Heart right ventricle (tissue), 16 donors: Measurements from ENCODE around the gene FBXL3. TPM values are rescaled to one million over a fixed set of nuclear protein-coding genes. Genes with fewer than 3 reads are reported as not detected.

Experiments
- ATAC-seq, 8 donors: fragments of 200-7000 bp; cut with Tn5 transposase; one replicate each; pipeline ENCODE4 v1.9.1; 2020; ENCODE audit warnings: mild to moderate bottlenecking in 8 of 8, moderate library complexity in 8 of 8, moderate number of reproducible peaks in 1 of 8
- DNase-seq, 2 donors: peaks; one replicate each; pipeline ENCODE4 v3.0.0-alpha.2; 2020
- H3K27ac ChIP-seq, 10 donors: fragments of 200-600 bp; sonication (generic) in 2 of 10; one replicate each; pipeline versions ENCODE4 v1.5.0 to v1.8.0; 2020 to 2022; ENCODE audit warnings: mild to moderate bottlenecking in 3 of 10
- H3K27me3 ChIP-seq, 7 donors: fragments of 200-600 bp; one replicate each; pipeline ENCODE4 v1.8.0; 2021 to 2022; ENCODE audit warnings: mild to moderate bottlenecking in 2 of 7
- H3K36me3 ChIP-seq, 9 donors: fragments of 200-600 bp; sonication (generic) in 1 of 9; one replicate each; pipeline versions ENCODE4 v1.5.0 to v1.8.0; 2020 to 2022; ENCODE audit warnings: mild to moderate bottlenecking in 2 of 9
- H3K4me1 ChIP-seq, 9 donors: fragments of 200-600 bp; sonication (generic) in 1 of 9; one replicate each; pipeline versions ENCODE4 v1.5.0 to v1.8.0; 2020 to 2022; ENCODE audit warnings: mild to moderate bottlenecking in 4 of 9
- H3K4me3 ChIP-seq, 10 donors: fragments of 200-600 bp; sonication (generic) in 2 of 10; one replicate each; pipeline versions ENCODE4 v1.5.0 to v1.8.0; 2020 to 2022; ENCODE audit warnings: mild to moderate bottlenecking in 7 of 10, moderate library complexity in 2 of 10
- H3K9me3 ChIP-seq, 11 donors: fragments of 200-600 bp in 10 of 11; sonication (generic) in 2 of 11; one replicate each; pipeline versions ENCODE4 v1.5.0 to v1.8.0; 2013 to 2022; ENCODE audit warnings: mild to moderate bottlenecking in 2 of 11, control low read depth in 1 of 11, moderate library complexity in 1 of 11
- whole genome bisulfite sequencing, 2 donors: extraction: QIAGEN DNeasy Blood & Tissue Kit; methylation state at CpG; one replicate each; pipeline ENCODE4 v1.1.7; 2013; ENCODE audit warnings: inconsistent platforms in 1 of 2; 5-methylcytosine and 5-hydroxymethylcytosine counted together
- intact Hi-C, 10 donors: fragments of 100-400 bp; cut with DNase I; formaldehyde crosslinking; loops; one replicate each; pipeline versions ENCODE4 v1.11.1 to v1.14.2; 2022
- polyA plus RNA-seq, 2 donors: library from polyadenylated mRNA; stranded (reverse); fragments of 200-250 nt; gene quantifications; one replicate each; pipeline ENCODE4 v1.2.3, GENCODE V29; 2013
- total RNA-seq, 10 donors: library from RNA; stranded (reverse); fragmentation: NEBNext Ultra II Directional in 3 of 10; extraction: Animal tissue kit (Norgen Biotek cat#: 25700) in 3 of 10; gene quantifications; one replicate each; pipeline versions ENCODE4 v1.2.1 to v1.2.4, GENCODE V29; 2021 to 2023
- TF ChIP-seq, protein P1 (sequence below), 9 donors: fragments of 200-600 bp; sonication (generic) in 2 of 9; IDR thresholded peaks; one replicate each; pipeline versions ENCODE4 v1.5.0 to v1.8.0; 2021 to 2022; ENCODE audit warnings: antibody characterized with exemption in 9 of 9, mild to moderate bottlenecking in 5 of 9, moderate library complexity in 1 of 9
- donor health status: Arrhythmogenic right ventricular cardiomyopathy.
- donor health status: ischemic (EF 13 %, LVEDD 7.1; RV severe dilation, severe dysfunction).
- donor health status: healthy with polysubstance abuse.
- donor health status: DM: no; HTN: yes; CAD: no.
- donor health status: DM: no; HTN: no; CAD: no.
- donor health status: ischemic (EF 25% LVEDD 6.9; RV normal size, moderate dysfunction).
- donor health status: ischemic (EF 25% LVEDD 5.7; RV mildly dilated, moderate dysfunction).
- donor health status: healthy.
- donor health status: DM: yes; HTN: yes; CAD: no.
- donor health status: Ischemic cardiomyopathy.
- donor health status: ischemic (EF 35%, LVEDD 5.7; RV mildly dilated, moderate dysfunction).
- donor health status: nonischemic (EF 11% LVEDD 7.7; RV severe dilation, severe dysfunction).
- donor health status: DM: yes; HTN: yes; CAD: no.
- donor health status: PGD.
- donor health status: ischemic (EF 29% LVEDD 5.4; RV normal size, mild dysfunction).
- donor health status: nonischemic (EF 23%, LVEDD 6.1; RV moderate dilation, normal function).

The FBXL3 gene
- total and polyA plus RNA-seq, 12 donors, result 16.5 to 41.7 (median 28.6) TPM

DNA sequence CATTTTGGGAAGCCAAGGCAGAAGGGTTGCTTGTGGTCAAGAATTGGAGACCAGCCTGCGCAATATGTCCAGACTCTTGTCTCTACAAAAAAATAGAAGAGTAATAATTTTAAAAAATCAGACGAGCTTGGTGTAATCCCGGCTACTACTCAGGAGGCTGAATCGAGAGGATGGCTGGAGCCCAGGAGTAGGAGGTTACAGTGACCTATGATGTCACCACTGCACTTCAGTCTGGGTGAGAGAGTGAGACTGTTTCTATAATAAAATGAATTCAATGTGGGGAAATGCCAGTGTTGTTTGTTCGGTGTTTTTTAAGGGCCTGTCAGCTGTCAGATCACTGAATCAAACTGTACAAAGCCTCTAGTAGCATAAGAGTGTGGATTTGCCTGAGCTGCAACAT, 1.2 kb upstream of the FBXL3 start:
- ATAC-seq (peak in 6 of 8 donors; percentile 36 to 61 (median 48)), DNase-seq (peak in 1 of 2 donors; percentile 57)
- TF ChIP-seq, protein P1, sequence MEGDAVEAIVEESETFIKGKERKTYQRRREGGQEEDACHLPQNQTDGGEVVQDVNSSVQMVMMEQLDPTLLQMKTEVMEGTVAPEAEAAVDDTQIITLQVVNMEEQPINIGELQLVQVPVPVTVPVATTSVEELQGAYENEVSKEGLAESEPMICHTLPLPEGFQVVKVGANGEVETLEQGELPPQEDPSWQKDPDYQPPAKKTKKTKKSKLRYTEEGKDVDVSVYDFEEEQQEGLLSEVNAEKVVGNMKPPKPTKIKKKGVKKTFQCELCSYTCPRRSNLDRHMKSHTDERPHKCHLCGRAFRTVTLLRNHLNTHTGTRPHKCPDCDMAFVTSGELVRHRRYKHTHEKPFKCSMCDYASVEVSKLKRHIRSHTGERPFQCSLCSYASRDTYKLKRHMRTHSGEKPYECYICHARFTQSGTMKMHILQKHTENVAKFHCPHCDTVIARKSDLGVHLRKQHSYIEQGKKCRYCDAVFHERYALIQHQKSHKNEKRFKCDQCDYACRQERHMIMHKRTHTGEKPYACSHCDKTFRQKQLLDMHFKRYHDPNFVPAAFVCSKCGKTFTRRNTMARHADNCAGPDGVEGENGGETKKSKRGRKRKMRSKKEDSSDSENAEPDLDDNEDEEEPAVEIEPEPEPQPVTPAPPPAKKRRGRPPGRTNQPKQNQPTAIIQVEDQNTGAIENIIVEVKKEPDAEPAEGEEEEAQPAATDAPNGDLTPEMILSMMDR (IDR thresholded peaks at IDR 0.05), result no peak
- Histone ChIP-seq H3K36me3 (peaks cover 0 to 6% (median 0%) of the 10 kb centered on the region in 9 donors), H3K4me1 (peaks cover 4 to 48% (median 37%) of the 10 kb centered on the region in 9 donors), H3K27me3 (no peaks in the 10 kb centered on the region), H3K9me3 (no peaks in the 10 kb centered on the region), H3K27ac (peak overlapping the region in 9 of 10 donors; percentile 96 to 100 (median 99)), H3K4me3 (peak overlapping the region in 8 of 10 donors; percentile 70 to 99 (median 92))
- intact Hi-C loops, result loop anchor here in 2 of 10 donors (5.0 kb wide), 2 partner anchors 36 to 299 kb away; partner anchors contain the start of genes CLN5 (in 1 of the 2) and MYCBP2 (in 1 of the 2)
- WGBS, 2 donors, result 35 to 44% methylated on average over 5 of the region's 5 CpGs

DNA sequence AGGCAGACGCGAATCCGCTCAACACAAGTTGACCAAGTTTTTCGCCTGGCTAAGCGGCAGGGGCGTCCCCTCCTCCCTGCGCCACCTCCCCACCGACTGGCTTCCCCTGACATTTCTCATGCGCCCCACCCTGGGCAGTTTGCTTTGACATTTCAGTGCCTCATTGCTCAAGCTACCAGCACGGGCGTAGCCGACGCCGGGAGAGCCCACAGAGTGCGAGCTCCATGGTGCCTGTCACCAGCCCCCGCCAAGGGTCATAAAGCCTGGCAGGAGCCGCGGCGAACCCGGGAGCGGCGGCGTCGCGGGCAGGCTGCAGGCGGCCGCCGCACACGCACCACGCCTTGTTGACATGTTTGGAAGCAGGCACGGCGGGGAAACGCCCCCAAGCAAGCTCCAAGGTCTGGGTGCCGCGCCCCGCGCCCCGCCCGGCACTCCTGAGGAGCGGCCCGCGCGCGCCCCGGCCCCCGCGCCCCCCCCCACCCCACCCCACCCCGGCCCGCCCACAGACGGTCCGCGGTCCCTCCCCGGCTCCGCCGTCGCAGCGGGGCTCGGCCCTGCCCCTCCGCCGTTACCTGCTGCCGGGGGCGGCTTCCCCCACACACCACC, 601 bp downstream of the FBXL3 start:
- Histone ChIP-seq H3K36me3 (peaks cover 0 to 12% (median 0%) of the 10 kb centered on the region in 9 donors), H3K4me3 (peak overlapping the region; percentile 70 to 100 (median 92)), H3K4me1 (peaks cover 4 to 59% (median 54%) of the 10 kb centered on the region in 9 donors), H3K27me3 (no peaks in the 10 kb centered on the region), H3K9me3 (no peaks in the 10 kb centered on the region), H3K27ac (peak overlapping the region; percentile 96 to 100 (median 99))
- peak; percentile 62 to 88 (median 78) for ATAC-seq
- 1% methylated on average over 37 to 62 of the region's 62 CpGs for WGBS, 2 donors
- peak; percentile 72 to 86 for DNase-seq
- intact Hi-C loops, result loop anchor here in 2 of 10 donors (5.0 kb wide), 2 partner anchors 34 to 301 kb away; partner anchors contain the start of genes CLN5 (in 1 of the 2) and MYCBP2 (in 1 of the 2)
- TF ChIP-seq, protein P1 (IDR thresholded peaks at IDR 0.05), result no peak

DNA sequence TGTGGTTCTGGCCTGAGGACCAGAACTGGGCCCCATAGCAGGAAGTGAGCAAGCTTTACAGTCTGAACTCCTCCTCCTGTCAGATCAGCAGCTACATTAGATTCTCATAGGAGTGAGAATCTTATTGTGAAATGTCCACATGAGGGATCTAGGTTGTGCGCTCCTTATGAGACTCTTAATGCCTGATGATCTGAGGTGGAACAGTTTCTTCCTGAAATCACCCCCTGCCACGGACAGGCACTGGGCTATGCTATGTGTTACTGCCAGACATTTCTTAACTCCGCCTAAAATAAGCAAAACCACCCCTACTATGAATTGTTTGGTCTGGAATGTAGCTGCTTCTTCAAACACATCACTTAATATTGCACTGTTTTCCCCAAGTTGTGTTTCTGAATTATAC, 4.6 kb downstream of the FBXL3 start:
- Histone ChIP-seq H3K9me3 (no peaks in the 10 kb centered on the region), H3K27ac (peak overlapping the region in 2 of 10 donors; percentile 19 to 23), H3K27me3 (no peaks in the 10 kb centered on the region), H3K4me3 (peak overlapping the region in 1 of 10 donors; percentile 1), H3K4me1 (peaks cover 4 to 82% (median 74%) of the 10 kb centered on the region in 9 donors), H3K36me3 (peaks cover 0 to 47% (median under 1%) of the 10 kb centered on the region in 9 donors)
- intact Hi-C loops, result no loop called here
- 56 to 58% methylated on average over 3 of the region's 3 CpGs for WGBS, 2 donors
- TF ChIP-seq, protein P1 (IDR thresholded peaks at IDR 0.05), result no peak
- no peak for ATAC-seq
- DNase-seq, result no peak

DNA sequence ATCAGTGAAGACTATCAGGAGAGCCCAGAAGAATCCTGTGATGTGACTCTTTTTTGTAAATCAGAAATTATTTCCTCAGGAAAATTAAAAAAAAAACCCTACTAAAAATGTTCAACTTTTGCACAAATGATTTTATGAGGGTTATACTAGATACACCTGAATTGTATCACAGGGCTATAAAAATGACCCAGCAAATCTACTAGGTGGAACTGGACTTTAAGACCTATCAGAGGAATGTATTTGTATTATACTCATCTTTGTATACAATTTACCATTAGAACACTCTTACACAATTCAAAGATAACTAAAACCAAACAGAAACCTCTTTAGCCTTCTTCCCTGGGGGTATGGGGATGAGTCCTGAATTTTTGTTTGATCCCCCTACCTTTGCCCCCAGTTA, 7.2 kb downstream of the FBXL3 start:
- DNase-seq (no peak), ATAC-seq (no peak)
- H3K4me1 ChIP-seq, result peaks cover 0 to 97% (median 81%) of the 10 kb centered on the region in 9 donors
- no peak overlapping the region for H3K27ac ChIP-seq
- no peaks in the 10 kb centered on the region for H3K27me3 ChIP-seq
- no peaks in the 10 kb centered on the region for H3K9me3 ChIP-seq
- intact Hi-C loops, result no loop called here
- TF ChIP-seq, protein P1 (IDR thresholded peaks at IDR 0.05), result no peak
- no peak overlapping the region for H3K4me3 ChIP-seq
- peaks cover 0 to 73% (median 3%) of the 10 kb centered on the region in 9 donors for H3K36me3 ChIP-seq
